ENCODE data around the gene CELA2A. TPM values are rescaled to one million over a fixed set of nuclear protein-coding genes. Genes with fewer than 3 reads are reported as not detected.

The CELA2A gene
- polyA plus RNA-seq, 3 donors, result not detected

Other genes with a start within 250 kb of the CELA2A start
- gene FHAD1, start 209.5 kb upstream of the CELA2A start, polyA plus RNA-seq, result under 1 TPM in 2 of 3 donors, not detected in 1; 0.67 to 0.69 TPM
- gene EFHD2, start 46.8 kb upstream of the CELA2A start, polyA plus RNA-seq, result 100 to 1,000 TPM; 314 to 329 (median 323) TPM
- under 1 TPM in 1 of 3 donors, not detected in 2; 0.99 TPM for gene CTRC, start 18.3 kb upstream of the CELA2A start, polyA plus RNA-seq
- not detected for gene CELA2B, start 19.4 kb downstream of the CELA2A start, polyA plus RNA-seq
- 10 to 100 TPM; 15.1 to 21.5 (median 21.0) TPM for gene CASP9, start 67.5 kb downstream of the CELA2A start, polyA plus RNA-seq
- 1 to 10 TPM; 5.4 to 7.8 (median 6.3) TPM for gene DNAJC16, start 70.1 kb downstream of the CELA2A start, polyA plus RNA-seq
- not detected for gene AGMAT, start 128.3 kb downstream of the CELA2A start, polyA plus RNA-seq
- 1 to 10 TPM; 2.5 to 5.4 (median 3.2) TPM for gene DDI2, start 160.7 kb downstream of the CELA2A start, polyA plus RNA-seq
- gene PLEKHM2, start 227.6 kb downstream of the CELA2A start, polyA plus RNA-seq, result 10 to 100 TPM in 1 of 3 donors, 1 to 10 TPM in 2; 4.0 to 79.3 (median 5.8) TPM